ENCODE measurements around the gene UBIAD1.
"Not testable (repeated sequence)": the region's sequence is repeated elsewhere in the genome, so short reads cannot be mapped to it uniquely, and the experiment has no call there.

Gene UBIAD1

GRCh38 chr1:11279630-11280029, 6.6 kb downstream of the UBIAD1 start:
- DNase-seq (ENCODE audit: low read depth, low spot score), result no peak

DNA sequence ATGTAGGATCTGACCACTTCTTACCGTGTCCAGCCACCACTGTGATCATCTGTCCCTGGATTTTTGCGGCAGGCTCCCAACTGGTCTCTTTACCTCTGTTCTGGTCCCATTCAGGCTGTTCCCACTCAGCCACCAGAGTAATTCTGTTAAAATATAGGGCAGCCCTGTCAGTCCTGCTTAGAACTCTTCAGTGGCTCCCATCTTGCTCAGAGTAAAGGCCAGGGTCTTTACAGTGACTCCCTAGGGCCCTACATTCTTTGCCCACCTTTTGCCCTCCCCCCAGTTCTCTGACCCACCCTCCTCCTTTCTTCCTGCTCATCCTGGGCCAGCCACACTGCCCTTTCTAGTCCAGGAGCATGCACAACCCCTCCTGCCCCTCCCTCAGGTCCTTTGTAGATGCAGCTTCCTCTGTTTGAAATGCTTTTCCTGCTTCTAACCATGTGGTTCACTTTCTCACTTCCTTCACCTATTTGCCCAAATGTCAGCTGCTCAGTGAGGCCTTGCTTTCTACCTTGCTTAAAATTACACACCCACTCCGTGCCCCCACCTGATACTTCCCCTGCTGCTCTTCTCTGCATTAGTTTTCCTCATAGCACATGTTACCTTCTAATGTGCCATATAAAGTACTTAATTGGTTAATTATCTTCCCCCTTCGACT, 7.8 kb downstream of the UBIAD1 start:
- DNase-seq (ENCODE audit: low read depth, low spot score), result no peak

DNA sequence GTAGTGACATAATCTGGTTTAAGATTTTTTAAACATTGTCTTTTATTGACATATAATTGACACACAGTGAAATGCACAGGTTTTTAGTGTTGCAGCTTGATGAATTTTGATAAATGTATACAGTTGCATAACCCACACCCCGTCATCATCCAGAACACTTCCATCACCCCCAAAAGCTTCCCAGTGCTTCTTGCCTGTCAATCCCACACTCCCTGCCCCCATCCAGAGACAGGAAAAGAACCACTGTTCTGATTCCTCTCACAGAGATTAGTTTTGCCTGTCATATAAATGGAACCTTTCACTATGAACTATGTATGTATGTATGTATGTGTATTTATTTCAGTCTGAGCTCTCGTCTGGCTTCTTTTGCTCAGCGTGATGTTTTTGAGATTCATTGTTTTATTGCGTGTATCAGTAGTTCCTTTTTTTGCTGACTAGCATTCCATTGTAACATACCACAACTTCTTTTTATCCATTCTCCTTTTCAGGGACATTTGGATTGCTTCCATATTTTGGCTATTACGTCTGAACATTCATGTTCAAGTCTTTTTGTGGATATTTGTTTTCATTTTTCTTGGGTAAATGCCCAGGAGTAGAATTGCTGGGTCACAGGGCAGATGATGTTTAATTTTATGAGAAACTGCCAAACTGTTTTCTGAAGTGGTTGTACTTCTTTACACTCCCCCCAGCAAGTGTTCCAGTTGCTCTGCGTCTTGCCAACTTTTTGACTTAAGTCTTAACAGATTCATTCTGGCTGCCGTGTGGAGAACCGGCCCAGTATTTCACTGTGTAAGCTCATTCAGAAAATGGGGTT, 8.7 kb downstream of the UBIAD1 start:
- no peak for DNase-seq (ENCODE audit: low read depth, low spot score)

DNA sequence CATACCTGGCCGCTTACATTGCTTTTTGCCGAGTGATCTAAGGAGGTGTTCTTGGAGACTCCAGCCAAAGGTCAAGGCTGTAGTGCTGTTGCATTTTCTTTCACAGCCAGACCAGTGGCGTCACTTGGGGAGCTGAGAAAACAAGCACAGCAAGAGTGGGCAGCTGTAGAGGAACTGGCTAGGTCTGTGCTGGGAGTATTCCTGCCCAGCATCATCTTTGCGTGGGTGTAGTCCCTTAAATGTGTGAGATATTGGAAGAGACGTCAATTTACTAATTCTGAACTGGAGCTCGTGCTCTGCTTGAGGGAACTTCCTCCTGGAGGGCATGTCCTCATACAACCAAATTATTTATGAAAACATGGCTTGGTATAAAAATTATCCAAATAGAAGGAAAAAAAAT, 10.2 kb downstream of the UBIAD1 start:
- no peak for DNase-seq (ENCODE audit: low read depth, low spot score)

GRCh38 chr1:11284784-11285183, 11.8 kb downstream of the UBIAD1 start:
- DNase-seq (ENCODE audit: low read depth, low spot score), result no peak

- no peak for DNase-seq (ENCODE audit: low read depth, low spot score)
Measured at GRCh38 chr1:11285883-11286734, 13.1 kb downstream of the UBIAD1 start.

DNA sequence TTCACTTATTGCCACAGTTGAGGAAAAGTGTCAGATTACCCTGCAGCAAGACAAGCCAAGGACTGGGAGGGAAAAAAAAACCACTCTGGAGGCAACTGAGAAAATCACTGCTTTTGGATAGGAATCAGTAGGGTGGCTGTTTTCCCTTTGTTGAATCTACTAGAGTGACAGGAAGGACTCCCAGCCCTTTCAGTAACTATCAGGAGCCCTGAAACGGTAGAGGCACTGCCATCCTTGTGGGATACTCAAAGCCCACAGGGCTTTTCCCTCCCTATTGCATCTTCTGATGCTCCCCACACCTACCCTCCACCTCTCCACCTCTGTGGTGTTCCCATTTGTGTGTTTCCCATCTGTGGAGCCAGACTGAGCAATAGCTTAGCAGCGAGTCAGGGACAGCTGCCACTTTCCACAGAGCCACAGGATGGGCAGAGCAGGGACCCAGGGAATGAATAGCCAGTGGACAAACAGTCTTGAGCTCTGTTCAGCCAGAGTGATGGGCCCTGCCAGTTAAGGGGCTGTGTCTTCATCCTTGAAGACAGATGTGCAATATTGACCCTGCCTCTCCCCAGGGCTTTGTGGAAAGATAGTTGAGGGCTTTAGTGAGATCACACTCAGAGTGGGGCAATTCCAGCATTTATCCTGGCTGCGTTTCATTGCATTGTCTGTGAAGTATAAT, 13.9 kb downstream of the UBIAD1 start:
- peak; percentile 80 for DNase-seq (ENCODE audit: low read depth, low spot score)

GRCh38 chr1:11289064-11289463, 16.1 kb downstream of the UBIAD1 start:
- no peak for DNase-seq (ENCODE audit: low read depth, low spot score)

DNA sequence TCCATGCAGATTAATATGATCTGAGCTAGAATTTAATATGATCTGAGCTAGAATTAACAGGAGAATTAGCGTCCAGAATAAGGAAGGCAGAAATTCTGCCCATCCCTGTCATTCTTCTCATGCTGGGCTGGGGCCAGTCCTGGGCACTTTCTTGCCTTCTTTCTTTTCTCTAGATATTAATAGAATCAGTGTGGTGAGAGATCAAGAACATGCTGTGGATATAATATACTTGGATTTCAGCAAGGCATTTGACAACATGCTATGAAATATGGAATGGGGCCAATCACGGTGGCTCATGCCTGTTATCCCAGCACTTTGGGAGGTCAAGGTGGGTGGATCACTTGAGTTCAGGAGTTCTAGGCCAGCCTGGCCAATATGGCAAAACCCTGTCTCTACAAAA, 18.1 kb downstream of the UBIAD1 start:
- DNase-seq (ENCODE audit: low read depth, low spot score), result no peak

GRCh38 chr1:11293856-11294255, 20.9 kb downstream of the UBIAD1 start:
- DNase-seq (ENCODE audit: low read depth, low spot score), result no peak

- DNase-seq (ENCODE audit: low read depth, low spot score), result no peak
Measured at GRCh38 chr1:11294951-11295350, 22.0 kb downstream of the UBIAD1 start.

DNA sequence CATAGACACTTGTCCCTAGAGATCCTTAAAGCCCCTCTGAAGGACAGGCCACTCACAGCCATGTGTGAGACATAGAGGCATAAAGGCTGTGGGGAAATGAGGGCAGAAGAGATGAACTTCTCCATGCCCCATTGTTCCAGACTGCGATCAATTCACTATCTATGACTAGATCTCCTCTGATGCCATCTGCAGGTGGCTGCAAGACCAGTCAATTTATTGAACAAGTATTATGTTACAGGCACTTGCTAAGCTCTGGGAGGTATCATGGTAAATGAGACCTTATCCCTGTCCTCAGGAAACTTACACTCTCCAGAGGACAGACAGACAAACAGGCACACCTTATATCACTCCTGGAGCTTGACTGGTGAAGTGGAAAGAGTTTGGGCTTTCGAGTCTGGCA, 22.9 kb downstream of the UBIAD1 start:
- DNase-seq (ENCODE audit: low read depth, low spot score), result no peak

DNA sequence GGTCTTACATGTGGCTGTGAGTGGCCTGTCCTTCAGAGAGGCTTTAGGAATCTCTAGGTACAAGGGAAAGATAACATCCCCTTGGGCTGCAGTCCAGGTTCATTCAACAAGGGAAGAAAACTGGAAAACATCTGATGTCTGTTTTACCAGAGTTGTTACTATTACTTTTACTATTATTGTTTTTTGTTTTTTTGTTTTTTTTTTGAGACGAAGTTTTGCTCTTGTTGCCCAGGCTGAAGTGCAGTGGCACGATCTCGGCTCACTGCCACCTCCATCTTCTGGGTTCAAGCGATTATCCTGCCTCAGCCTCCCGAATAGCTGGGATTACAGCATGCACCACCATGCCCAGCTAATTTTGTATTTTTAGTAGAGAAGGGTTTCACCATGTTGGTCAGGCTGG, 24.8 kb downstream of the UBIAD1 start:
- DNase-seq (ENCODE audit: low read depth, low spot score), result not testable (repeated sequence)

DNA sequence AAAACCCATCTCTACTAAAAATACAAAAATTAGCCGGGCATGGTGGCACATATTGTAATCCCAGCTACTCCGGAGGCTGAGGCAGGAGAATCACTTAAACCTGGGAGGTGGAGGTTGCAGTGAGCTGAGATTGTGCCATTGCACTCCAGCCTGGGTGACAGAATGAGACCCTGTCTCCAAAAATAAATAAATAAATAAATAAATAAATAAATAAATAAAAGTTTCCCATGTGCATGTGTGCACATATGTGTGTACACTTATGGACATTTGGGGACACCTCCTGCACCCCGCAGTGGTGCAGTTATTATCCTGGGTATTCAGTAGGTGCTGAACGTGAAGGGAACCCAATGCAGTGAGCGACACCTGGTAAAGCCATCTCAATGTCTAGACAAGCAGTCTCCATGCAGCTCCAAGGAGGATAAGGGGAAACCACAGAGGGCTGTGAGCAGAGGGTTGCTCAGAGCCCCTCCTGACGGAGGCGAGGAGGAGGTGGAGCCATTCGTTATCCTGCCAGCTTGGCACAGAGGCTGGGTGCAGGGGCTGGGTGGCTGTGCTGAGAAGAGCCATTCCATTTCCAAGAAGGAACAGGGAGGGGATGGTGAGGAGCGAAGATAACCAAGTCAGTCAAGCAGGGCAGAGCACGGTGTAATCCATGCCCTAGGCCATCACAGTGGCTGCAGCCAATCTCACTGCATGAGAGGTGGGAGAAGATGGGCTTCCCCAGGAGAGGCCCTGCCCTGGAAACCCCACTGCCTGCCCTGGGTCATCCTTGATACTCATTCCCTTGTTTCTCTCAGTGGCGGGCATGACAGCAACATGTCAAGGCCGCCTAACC, 25.6 kb downstream of the UBIAD1 start:
- no peak for DNase-seq (ENCODE audit: low read depth, low spot score)

GRCh38 chr1:11299225-11299574, 26.2 kb downstream of the UBIAD1 start:
- no peak for DNase-seq (ENCODE audit: low read depth, low spot score)

- no peak for DNase-seq (ENCODE audit: low read depth, low spot score)
Measured at GRCh38 chr1:11301601-11302000, 28.6 kb downstream of the UBIAD1 start.

- no peak for DNase-seq (ENCODE audit: low read depth, low spot score)
Measured at GRCh38 chr1:11302366-11302765, 29.4 kb downstream of the UBIAD1 start.

DNA sequence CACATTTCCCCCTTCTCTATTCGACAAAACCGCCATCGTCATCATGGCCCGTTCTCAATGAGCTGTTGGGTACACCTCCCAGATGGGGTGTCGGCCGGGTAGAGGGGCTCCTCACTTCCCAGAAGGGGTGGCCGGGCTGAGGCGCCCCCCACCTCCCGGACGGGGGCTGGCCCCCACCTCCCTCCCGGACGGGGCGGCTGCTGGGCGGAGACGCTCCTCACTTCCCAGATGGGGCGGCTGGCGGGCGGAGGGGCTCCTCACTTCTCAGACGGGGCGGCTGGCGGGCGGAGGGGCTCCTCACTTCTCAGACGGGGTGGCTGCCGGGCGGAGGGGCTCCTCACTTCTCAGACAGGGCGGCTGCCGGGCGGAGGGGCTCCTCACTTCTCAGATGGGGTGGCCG, 32.5 kb downstream of the UBIAD1 start:
- DNase-seq (ENCODE audit: low read depth, low spot score), result not testable (repeated sequence)

- no peak for DNase-seq (ENCODE audit: low read depth, low spot score)
Measured at GRCh38 chr1:11307852-11308251, 34.9 kb downstream of the UBIAD1 start.

DNA sequence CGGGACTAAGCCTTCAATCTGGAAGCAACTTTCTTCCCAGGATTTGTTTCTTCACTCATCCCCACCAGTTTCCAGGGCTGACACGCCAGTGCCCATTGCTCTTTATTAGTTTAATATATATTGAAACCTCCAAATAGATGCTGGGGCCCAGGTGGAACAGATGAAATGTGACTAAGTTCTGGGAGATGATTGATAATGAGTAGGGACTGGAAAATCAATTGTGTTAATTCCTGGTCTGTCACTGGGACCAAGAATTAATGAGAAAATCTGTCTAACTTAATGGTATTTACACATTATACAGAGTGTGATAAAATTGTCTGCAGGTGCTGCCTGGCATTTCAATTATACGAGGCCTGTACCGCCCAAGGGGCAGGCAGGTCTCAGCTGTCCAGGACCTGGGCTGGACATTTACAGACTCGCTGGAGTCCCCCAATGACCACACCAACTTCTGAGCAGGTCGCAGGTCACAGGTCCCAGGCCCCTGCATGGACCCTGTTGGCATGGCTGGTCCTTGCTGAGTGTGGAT, 35.8 kb downstream of the UBIAD1 start:
- DNase-seq (ENCODE audit: low read depth, low spot score), result no peak

GRCh38 chr1:11309385-11309784, 36.4 kb downstream of the UBIAD1 start:
- no peak for DNase-seq (ENCODE audit: low read depth, low spot score)

All from iPS DF 19.7 (cell line).